Astrocyte (in vitro differentiated cells and primary cell): ENCODE data around the gene DLL3. TPM values are rescaled to one million over a fixed set of nuclear protein-coding genes. Genes with fewer than 3 reads are reported as not detected.
A peak's percentile ranks its signal among the peaks of the same experiment; 100 is the strongest.

Source experiments
- DNase-seq: peaks from one replicate; pipeline ENCODE4 v3.0.0-alpha.2; 2010; ENCODE audit warnings: low read depth
- FAIRE-seq: peaks from 2 replicates; lab custom pipeline; 2011; peaks lifted over from hg19 to GRCh38; lab: Jason Lieb, UNC
- H2AFZ ChIP-seq: 2 replicates; pipeline ENCODE4 v1.6.0; 2012; ENCODE audit warnings: low read depth, low read length, inconsistent platforms
- H3K27ac ChIP-seq: 2 replicates; pipeline ENCODE4 v1.5.1; 2011; ENCODE audit warnings: low read depth, low read length, inconsistent platforms
- H3K27me3 ChIP-seq: 2 replicates; pipeline ENCODE4 v1.6.0; 2011; ENCODE audit warnings: low read length, inconsistent platforms; ENCODE audit not compliant: insufficient read depth
- H3K36me3 ChIP-seq: 2 replicates; pipeline ENCODE4 v1.5.1; 2011; ENCODE audit warnings: low read length, inconsistent platforms; ENCODE audit not compliant: insufficient read depth
- H3K4me1 ChIP-seq: 2 replicates; pipeline ENCODE4 v1.5.1; 2011; ENCODE audit warnings: low read length, inconsistent platforms; ENCODE audit not compliant: insufficient read depth
- H3K4me2 ChIP-seq: 2 replicates; pipeline ENCODE4 v1.6.0; 2012; ENCODE audit warnings: low read length, inconsistent platforms
- H3K4me3 ChIP-seq: 2 replicates; pipeline ENCODE4 v1.5.1; 2011; ENCODE audit warnings: low read depth, mild to moderate bottlenecking, low read length, inconsistent platforms; ENCODE audit not compliant: insufficient read depth
- H3K79me2 ChIP-seq: 2 replicates; pipeline ENCODE4 v1.6.0; 2012; ENCODE audit warnings: mild to moderate bottlenecking, low read length, inconsistent platforms; ENCODE audit not compliant: insufficient read depth
- H3K9ac ChIP-seq: 2 replicates; pipeline ENCODE4 v1.6.0; 2012; ENCODE audit warnings: mild to moderate bottlenecking, low read length, inconsistent platforms
- H3K9me3 ChIP-seq: 2 replicates; pipeline ENCODE4 v1.5.1; 2012; ENCODE audit warnings: low read depth, mild to moderate bottlenecking, low read length, inconsistent platforms; ENCODE audit not compliant: insufficient read depth
- H4K20me1 ChIP-seq: 2 replicates; pipeline ENCODE4 v1.6.0; 2012; ENCODE audit warnings: low read length, inconsistent platforms; ENCODE audit not compliant: insufficient read depth
- H3K27ac Mint-ChIP-seq: one replicate; pipeline ENCODE4 v1.8.0; 2021; ENCODE audit warnings: mild to moderate bottlenecking, mixed read lengths; ENCODE audit not compliant: unreplicated experiment
- H3K27me3 Mint-ChIP-seq: one replicate; pipeline ENCODE4 v1.8.0; 2021; ENCODE audit warnings: low read depth, mixed read lengths; ENCODE audit not compliant: unreplicated experiment
- H3K36me3 Mint-ChIP-seq: one replicate; pipeline ENCODE4 v1.8.0; 2021; ENCODE audit warnings: low read depth, mixed read lengths; ENCODE audit not compliant: unreplicated experiment
- H3K4me1 Mint-ChIP-seq: one replicate; pipeline ENCODE4 v1.8.0; 2021; ENCODE audit warnings: low read depth, mixed read lengths; ENCODE audit not compliant: unreplicated experiment
- H3K4me3 Mint-ChIP-seq: one replicate; pipeline ENCODE4 v1.8.0; 2021; ENCODE audit warnings: mild to moderate bottlenecking, moderate library complexity, mixed read lengths; ENCODE audit not compliant: unreplicated experiment
- H3K9me3 Mint-ChIP-seq: one replicate; pipeline ENCODE4 v1.8.0; 2021; ENCODE audit warnings: mild to moderate bottlenecking, mixed read lengths; ENCODE audit not compliant: unreplicated experiment
- EZH2 ChIP-seq: IDR thresholded peaks from 2 replicates; pipeline ENCODE4 v1.6.1; 2012; ENCODE audit warnings: mild to moderate bottlenecking, low read length, inconsistent platforms; ENCODE audit not compliant: insufficient read depth
- total RNA-seq: library from RNA; stranded (reverse); gene quantifications from 2 replicates; pipeline ENCODE4 v1.2.1, GENCODE V29; 2021
- TF ChIP-seq, protein P1 (sequence below): IDR thresholded peaks from 2 replicates; pipeline ENCODE4 v1.5.1; 2011; ENCODE audit warnings: low read depth, mild to moderate bottlenecking, inconsistent platforms, low read length, moderate library complexity; ENCODE audit not compliant: insufficient read depth

Gene DLL3
- total RNA-seq, 1 donor from 2014 or later: 0.84 TPM

DNA sequence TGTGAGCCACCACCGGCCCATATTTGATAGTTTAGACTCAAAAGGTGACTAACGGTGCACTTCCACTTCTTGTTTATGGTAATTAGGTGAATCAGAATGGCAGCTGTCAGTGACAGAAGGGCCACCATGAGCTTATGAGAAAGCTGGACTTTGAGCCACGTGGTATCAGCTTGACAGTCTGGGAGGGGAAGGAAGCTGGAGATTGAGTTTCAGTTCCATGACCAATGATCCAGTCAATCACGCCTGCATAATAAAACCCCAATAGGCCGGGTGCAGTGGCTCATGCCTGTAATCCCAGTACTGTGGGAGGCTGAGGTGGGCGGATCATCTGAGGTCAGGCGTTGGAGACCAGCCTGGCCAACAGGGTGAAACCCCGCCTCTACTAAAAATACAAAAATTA, 25.7 kb downstream of the DLL3 start:
- no peak for FAIRE-seq
- no peak for TF ChIP-seq EZH2
- TF ChIP-seq, protein P1, sequence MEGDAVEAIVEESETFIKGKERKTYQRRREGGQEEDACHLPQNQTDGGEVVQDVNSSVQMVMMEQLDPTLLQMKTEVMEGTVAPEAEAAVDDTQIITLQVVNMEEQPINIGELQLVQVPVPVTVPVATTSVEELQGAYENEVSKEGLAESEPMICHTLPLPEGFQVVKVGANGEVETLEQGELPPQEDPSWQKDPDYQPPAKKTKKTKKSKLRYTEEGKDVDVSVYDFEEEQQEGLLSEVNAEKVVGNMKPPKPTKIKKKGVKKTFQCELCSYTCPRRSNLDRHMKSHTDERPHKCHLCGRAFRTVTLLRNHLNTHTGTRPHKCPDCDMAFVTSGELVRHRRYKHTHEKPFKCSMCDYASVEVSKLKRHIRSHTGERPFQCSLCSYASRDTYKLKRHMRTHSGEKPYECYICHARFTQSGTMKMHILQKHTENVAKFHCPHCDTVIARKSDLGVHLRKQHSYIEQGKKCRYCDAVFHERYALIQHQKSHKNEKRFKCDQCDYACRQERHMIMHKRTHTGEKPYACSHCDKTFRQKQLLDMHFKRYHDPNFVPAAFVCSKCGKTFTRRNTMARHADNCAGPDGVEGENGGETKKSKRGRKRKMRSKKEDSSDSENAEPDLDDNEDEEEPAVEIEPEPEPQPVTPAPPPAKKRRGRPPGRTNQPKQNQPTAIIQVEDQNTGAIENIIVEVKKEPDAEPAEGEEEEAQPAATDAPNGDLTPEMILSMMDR: no peak

DNA sequence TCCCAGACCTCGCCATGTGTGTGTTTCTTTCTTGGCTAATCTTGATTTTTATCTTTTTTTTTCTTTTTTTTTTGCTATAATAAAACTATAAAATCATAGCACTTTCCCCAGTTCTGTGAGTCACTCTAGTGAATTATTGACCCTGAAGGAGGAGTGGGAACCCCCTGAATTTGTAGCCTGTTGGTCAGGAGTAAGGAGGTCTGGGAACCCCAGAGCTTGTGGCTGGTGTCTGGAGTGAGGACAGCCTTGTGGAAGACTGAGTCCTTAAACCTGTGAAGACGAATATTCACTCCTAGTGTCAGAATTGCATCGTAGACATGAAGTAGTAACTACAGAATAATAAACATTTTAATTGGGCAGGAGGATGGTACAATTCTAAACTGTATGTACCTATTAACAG, 26.5 kb downstream of the DLL3 start:
- FAIRE-seq: no peak
- Mint-ChIP-seq H3K9me3 (no peaks in the 10 kb centered on the region), H3K27ac (no peak overlapping the region)

More for the DNA sequence above, 25.7 kb downstream of the DLL3 start:
- no peak overlapping the region for H3K9ac ChIP-seq
- H2AFZ ChIP-seq: no peak overlapping the region
- no peaks in the 10 kb centered on the region for H3K9me3 ChIP-seq
- peaks cover 1% of the 10 kb centered on the region for H4K20me1 ChIP-seq
- DNase-seq: no peak
- Mint-ChIP-seq H3K4me1 (no peaks in the 10 kb centered on the region), H3K27ac (no peak overlapping the region), H3K9me3 (no peaks in the 10 kb centered on the region), H3K4me3 (no peak overlapping the region), H3K36me3 (peaks cover 2% of the 10 kb centered on the region), H3K27me3 (no peaks in the 10 kb centered on the region)
- no peaks in the 10 kb centered on the region for H3K27me3 ChIP-seq
- H3K4me1 ChIP-seq: no peaks in the 10 kb centered on the region
- H3K36me3 ChIP-seq: no peaks in the 10 kb centered on the region
- no peak overlapping the region for H3K27ac ChIP-seq
- no peaks in the 10 kb centered on the region for H3K79me2 ChIP-seq
- no peak overlapping the region for H3K4me2 ChIP-seq
- no peak overlapping the region for H3K4me3 ChIP-seq

DNA sequence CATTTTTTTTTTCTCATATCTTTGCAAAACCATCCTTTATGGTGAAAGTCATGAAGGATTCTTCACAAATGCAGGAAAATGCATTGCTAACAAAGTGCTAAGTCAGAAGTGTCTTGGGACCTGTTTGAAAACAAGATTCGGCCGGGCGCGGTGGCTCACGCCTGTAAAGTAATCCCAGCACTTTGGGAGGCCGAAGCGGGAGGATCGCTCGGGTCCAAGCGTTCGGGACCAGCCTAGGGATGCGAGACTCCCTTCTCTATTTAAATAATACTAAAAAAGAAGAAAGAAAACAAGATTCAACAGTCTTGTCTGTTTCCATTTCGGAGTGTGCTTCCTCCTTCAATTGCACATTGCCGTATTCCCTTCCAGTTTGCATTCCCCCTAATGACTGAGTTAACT, 33.1 kb downstream of the DLL3 start:
- FAIRE-seq: no peak
- Histone ChIP-seq H3K27me3 (no peaks in the 10 kb centered on the region), H3K4me1 (no peaks in the 10 kb centered on the region)

More for the DNA sequence above, 26.5 kb downstream of the DLL3 start:
- peaks cover 2% of the 10 kb centered on the region for H3K36me3 Mint-ChIP-seq
- Histone ChIP-seq H3K4me1 (no peaks in the 10 kb centered on the region), H3K9ac (no peak overlapping the region), H3K27ac (no peak overlapping the region), H3K4me3 (no peak overlapping the region), H2AFZ (no peak overlapping the region), H4K20me1 (peaks cover 3% of the 10 kb centered on the region), H3K79me2 (no peaks in the 10 kb centered on the region), H3K36me3 (no peaks in the 10 kb centered on the region), H3K4me2 (no peak overlapping the region), H3K27me3 (no peaks in the 10 kb centered on the region), H3K9me3 (no peaks in the 10 kb centered on the region)
- TF ChIP-seq EZH2: no peak
- TF ChIP-seq, protein P1: no peak
- no peak overlapping the region for H3K4me3 Mint-ChIP-seq
- no peaks in the 10 kb centered on the region for H3K4me1 Mint-ChIP-seq
- no peak for DNase-seq
- no peaks in the 10 kb centered on the region for H3K27me3 Mint-ChIP-seq

More for the DNA sequence above, 33.1 kb downstream of the DLL3 start:
- Histone ChIP-seq H3K36me3 (no peaks in the 10 kb centered on the region), H3K27ac (peak overlapping the region; percentile 73), H3K9me3 (no peaks in the 10 kb centered on the region), H3K4me3 (peak overlapping the region; percentile 77), H3K79me2 (peaks cover 18% of the 10 kb centered on the region), H2AFZ (peak overlapping the region; percentile 79), H3K9ac (peak overlapping the region; percentile 88), H4K20me1 (peaks cover 11% of the 10 kb centered on the region), H3K4me2 (peak overlapping the region; percentile 92)
- peak overlapping the region; percentile 98 for H3K4me3 Mint-ChIP-seq
- no peak for TF ChIP-seq EZH2
- TF ChIP-seq, protein P1: no peak
- no peak for DNase-seq
- peaks cover 2% of the 10 kb centered on the region for H3K36me3 Mint-ChIP-seq
- H3K27ac Mint-ChIP-seq: peak overlapping the region; percentile 87
- H3K9me3 Mint-ChIP-seq: no peaks in the 10 kb centered on the region
- peaks cover 3% of the 10 kb centered on the region for H3K27me3 Mint-ChIP-seq
- peaks cover 6% of the 10 kb centered on the region for H3K4me1 Mint-ChIP-seq
